ENCODE data around the gene CHCHD1.

GRCh38 chr10:73769396-73769795 is 12.5 kb upstream of the CHCHD1 start:
- TF ChIP-seq POLR2A (IDR thresholded peaks at IDR 0.05; ENCODE audit: borderline replicate concordance, extremely low read depth, insufficient read depth, insufficient read length) (no peak), CTCF (IDR thresholded peaks at IDR 0.05 in 2 of 3, conservative IDR thresholded peaks at IDR 0.05 in 1 of 3; ENCODE audit: borderline replicate concordance in 1 of 3, insufficient read depth in 1 of 3, low read depth in 2 of 3, low read length in 2 of 3) (no peak), ZNF274 (IDR thresholded peaks at IDR 0.05; ENCODE audit: low read depth, low read length) (no peak), EZH2 (IDR thresholded peaks at IDR 0.05) (no peak), JUND (IDR thresholded peaks at IDR 0.05) (no peak), SP1 (IDR thresholded peaks at IDR 0.05; ENCODE audit: low read depth) (no peak), FOSL1 (IDR thresholded peaks at IDR 0.05; ENCODE audit: low read depth) (no peak), EZH2phosphoT487 (IDR thresholded peaks at IDR 0.05; ENCODE audit: borderline replicate concordance) (no peak), MAX (IDR thresholded peaks at IDR 0.05) (no peak)
